HUES6 (cell line): ENCODE data around the gene TBK1.

Experiments
- H3K27ac ChIP-seq: 2 replicates; pipeline ENCODE4 v1.7.0; 2013; ENCODE audit warnings: low read depth, mild to moderate bottlenecking, low read length, inconsistent platforms
- H3K27me3 ChIP-seq: 2 replicates; pipeline ENCODE4 v1.6.1; 2013; ENCODE audit warnings: low read length; ENCODE audit not compliant: control insufficient read depth, insufficient read depth
- H3K36me3 ChIP-seq: 2 replicates; pipeline ENCODE4 v1.6.1; 2013; ENCODE audit warnings: low read length; ENCODE audit not compliant: control insufficient read depth, insufficient read depth
- H3K4me1 ChIP-seq: 2 replicates; pipeline ENCODE4 v1.6.1; 2013; ENCODE audit warnings: low read length; ENCODE audit not compliant: control insufficient read depth, insufficient read depth
- H3K4me3 ChIP-seq: 2 replicates; pipeline ENCODE4 v1.5.1; 2013; ENCODE audit warnings: low read depth, low read length
- H3K9ac ChIP-seq: one replicate; pipeline ENCODE4 v1.6.1; 2013; ENCODE audit warnings: mild to moderate bottlenecking, low read length
- H3K9me3 ChIP-seq: 2 replicates; pipeline ENCODE4 v1.6.1; 2013; ENCODE audit warnings: low read depth, low read length; ENCODE audit not compliant: control insufficient read depth, insufficient read depth

The TBK1 gene

GRCh38 chr12:64451687-64452558, at the start of gene TBK1:
TBK1 (plus strand) TSS chr12:64452120; CDS start chr12:64455871, 3,751 bp downstream.
- H3K27me3 ChIP-seq = no peaks in the 10 kb centered on the region
- H3K9me3 ChIP-seq = no peaks in the 10 kb centered on the region
- peaks cover 22% of the 10 kb centered on the region for H3K36me3 ChIP-seq
- H3K4me3 ChIP-seq = peak within 1 kb of the TSS; percentile 82
- peak within 1 kb of the TSS; percentile 83; the same call in 1 of the 2 replicates for H3K27ac ChIP-seq
- H3K4me1 ChIP-seq = peaks cover 16% of the 10 kb centered on the region; the same call in 1 of the 2 replicates
- peak within 1 kb of the TSS; percentile 92 for H3K9ac ChIP-seq

GRCh38 chr12:64402181-64402580, 49.7 kb upstream of the TBK1 start:
- Histone ChIP-seq H3K4me3 (no peak overlapping the region), H3K9ac (no peak overlapping the region), H3K9me3 (no peaks in the 10 kb centered on the region), H3K27ac (no peak overlapping the region), H3K27me3 (no peaks in the 10 kb centered on the region), H3K36me3 (no peaks in the 10 kb centered on the region), H3K4me1 (peaks cover 4% of the 10 kb centered on the region; the same call in 1 of the 2 replicates)

GRCh38 chr12:64403707-64404469, 48.0 kb upstream of the TBK1 start, which contains the start of gene XPOT:
XPOT (plus strand) TSS chr12:64404392; CDS start chr12:64410036, 5,644 bp downstream.
- H3K4me1 ChIP-seq = peaks cover 16% of the 10 kb centered on the region; the same call in 1 of the 2 replicates
- H3K36me3 ChIP-seq = 0 out of 2 replicates have a peak, but pooled peaks cover 3% of the 10 kb centered on the region
- H3K9me3 ChIP-seq = no peaks in the 10 kb centered on the region
- peak within 1 kb of the TSS; percentile 84 for H3K4me3 ChIP-seq
- no peaks in the 10 kb centered on the region for H3K27me3 ChIP-seq
- H3K9ac ChIP-seq = peak within 1 kb of the TSS; percentile 99
- peak within 1 kb of the TSS; percentile 98 for H3K27ac ChIP-seq

- Histone ChIP-seq H3K27me3 (no peaks in the 10 kb centered on the region), H3K27ac (peak overlapping the region; percentile 98), H3K4me1 (peaks cover 14% of the 10 kb centered on the region; the same call in 1 of the 2 replicates), H3K9ac (peak overlapping the region; percentile 99), H3K4me3 (peak overlapping the region; percentile 84), H3K36me3 (peaks cover 7% of the 10 kb centered on the region), H3K9me3 (no peaks in the 10 kb centered on the region)
Observed at GRCh38 chr12:64404470-64405256, 47.3 kb upstream of the TBK1 start.

- no peaks in the 10 kb centered on the region for H3K27me3 ChIP-seq
- no peak overlapping the region for H3K4me3 ChIP-seq
- H3K36me3 ChIP-seq = peaks cover 36% of the 10 kb centered on the region
- no peaks in the 10 kb centered on the region for H3K9me3 ChIP-seq
- H3K4me1 ChIP-seq = 0 out of 2 replicates have a peak, but pooled peaks cover 12% of the 10 kb centered on the region
- H3K27ac ChIP-seq = no peak overlapping the region
- no peak overlapping the region for H3K9ac ChIP-seq
Observed at GRCh38 chr12:64407342-64408223, 44.3 kb upstream of the TBK1 start.

- Histone ChIP-seq H3K27ac (no peak overlapping the region), H3K9ac (no peak overlapping the region), H3K4me1 (0 out of 2 replicates have a peak, but pooled peaks cover 12% of the 10 kb centered on the region), H3K4me3 (no peak overlapping the region), H3K36me3 (peaks cover 72% of the 10 kb centered on the region), H3K27me3 (no peaks in the 10 kb centered on the region), H3K9me3 (no peaks in the 10 kb centered on the region)
Observed at GRCh38 chr12:64411427-64411826, 40.5 kb upstream of the TBK1 start.

- Histone ChIP-seq H3K4me1 (0 out of 2 replicates have a peak, but pooled peaks cover 9% of the 10 kb centered on the region), H3K36me3 (peaks cover 83% of the 10 kb centered on the region), H3K27ac (no peak overlapping the region), H3K4me3 (no peak overlapping the region), H3K27me3 (no peaks in the 10 kb centered on the region), H3K9ac (no peak overlapping the region), H3K9me3 (no peaks in the 10 kb centered on the region)
Observed at GRCh38 chr12:64412459-64412858, 39.5 kb upstream of the TBK1 start.

GRCh38 chr12:64413884-64414283, 38.0 kb upstream of the TBK1 start:
- Histone ChIP-seq H3K36me3 (peaks cover 94% of the 10 kb centered on the region), H3K27ac (no peak overlapping the region), H3K27me3 (no peaks in the 10 kb centered on the region), H3K9ac (no peak overlapping the region), H3K4me3 (no peak overlapping the region), H3K4me1 (no peaks in the 10 kb centered on the region), H3K9me3 (no peaks in the 10 kb centered on the region)

GRCh38 chr12:64418209-64418608, 33.7 kb upstream of the TBK1 start:
- no peak overlapping the region for H3K4me3 ChIP-seq
- H3K9ac ChIP-seq = no peak overlapping the region
- H3K27ac ChIP-seq = no peak overlapping the region
- H3K4me1 ChIP-seq = no peaks in the 10 kb centered on the region
- no peaks in the 10 kb centered on the region for H3K27me3 ChIP-seq
- no peaks in the 10 kb centered on the region for H3K9me3 ChIP-seq
- peaks cover 98% of the 10 kb centered on the region for H3K36me3 ChIP-seq

GRCh38 chr12:64419696-64420095, 32.2 kb upstream of the TBK1 start:
- Histone ChIP-seq H3K9ac (no peak overlapping the region), H3K27me3 (no peaks in the 10 kb centered on the region), H3K36me3 (peaks cover 98% of the 10 kb centered on the region), H3K4me3 (no peak overlapping the region), H3K27ac (no peak overlapping the region), H3K4me1 (no peaks in the 10 kb centered on the region), H3K9me3 (no peaks in the 10 kb centered on the region)
